ENCODE data around the gene LCP1. TPM values are rescaled to one million over a fixed set of nuclear protein-coding genes. Genes with fewer than 3 reads are reported as not detected.

The LCP1 gene
- total RNA-seq, 1 experiment from 2014 or later, result 9.1 TPM

GRCh38 chr13:46113596-46113995, 68.4 kb downstream of the LCP1 start:
- BruUV-seq (replicated peaks), result no TSS peak
- CTCF ChIA-PET, result no interaction called here
- DNase-seq (ENCODE audit: low spot score), result peak; percentile 74
- Histone ChIP-seq H3K36me3 (ENCODE audit: insufficient read depth, low read length, poor library complexity, severe bottlenecking) (peaks cover 5% of the 10 kb centered on the region), H3K4me3 (ENCODE audit: low read depth, low read length, poor library complexity, severe bottlenecking) (no peak overlapping the region), H3K4me1 (ENCODE audit: insufficient read depth, low read length, poor library complexity, severe bottlenecking) (peaks cover 78% of the 10 kb centered on the region), H3K27me3 (replicated peaks; ENCODE audit: insufficient read depth, low read depth, low read length, poor library complexity) (no peaks in the 10 kb centered on the region), H3K9me3 (ENCODE audit: low read depth, low read length, poor library complexity, severe bottlenecking) (no peaks in the 10 kb centered on the region), H3K27ac (ENCODE audit: low read depth, low read length, poor library complexity, severe bottlenecking) (peak overlapping the region; percentile 99)
- POLR2A ChIA-PET (ENCODE audit: low non-redundant PET), result no interaction called here
- intact Hi-C loops (cut with micrococcal nuclease; ENCODE audit: unreplicated experiment), result no loop called here
- TF ChIP-seq CTCF (conservative IDR thresholded peaks at IDR 0.05; ENCODE audit: low read depth, low read length) (no peak), EZH2 (IDR thresholded peaks at IDR 0.05; ENCODE audit: borderline replicate concordance, low read depth, low read length, poor library complexity, severe bottlenecking) (no peak)

GRCh38 chr13:46111151-46111550, 70.8 kb downstream of the LCP1 start:
- Histone ChIP-seq H3K4me3 (ENCODE audit: low read depth, low read length, poor library complexity, severe bottlenecking) (no peak overlapping the region), H3K27me3 (replicated peaks; ENCODE audit: insufficient read depth, low read depth, low read length, poor library complexity) (no peaks in the 10 kb centered on the region), H3K36me3 (ENCODE audit: insufficient read depth, low read length, poor library complexity, severe bottlenecking) (peaks cover 5% of the 10 kb centered on the region), H3K27ac (ENCODE audit: low read depth, low read length, poor library complexity, severe bottlenecking) (peak overlapping the region; percentile 99), H3K9me3 (ENCODE audit: low read depth, low read length, poor library complexity, severe bottlenecking) (no peaks in the 10 kb centered on the region), H3K4me1 (ENCODE audit: insufficient read depth, low read length, poor library complexity, severe bottlenecking) (peaks cover 85% of the 10 kb centered on the region)
- intact Hi-C loops (cut with micrococcal nuclease; ENCODE audit: unreplicated experiment), result no loop called here
- TF ChIP-seq CTCF (conservative IDR thresholded peaks at IDR 0.05; ENCODE audit: low read depth, low read length), result no peak
- TF ChIP-seq EZH2 (IDR thresholded peaks at IDR 0.05; ENCODE audit: borderline replicate concordance, low read depth, low read length, poor library complexity, severe bottlenecking), result no peak
- BruUV-seq (replicated peaks), result no TSS peak
- CTCF ChIA-PET, result no interaction called here
- POLR2A ChIA-PET (ENCODE audit: low non-redundant PET), result no interaction called here
- DNase-seq (ENCODE audit: low spot score), result no peak

GRCh38 chr13:46109451-46109850, 72.5 kb downstream of the LCP1 start:
- Histone ChIP-seq H3K27ac (ENCODE audit: low read depth, low read length, poor library complexity, severe bottlenecking) (peak overlapping the region; percentile 86), H3K4me3 (ENCODE audit: low read depth, low read length, poor library complexity, severe bottlenecking) (no peak overlapping the region), H3K9me3 (ENCODE audit: low read depth, low read length, poor library complexity, severe bottlenecking) (no peaks in the 10 kb centered on the region), H3K27me3 (replicated peaks; ENCODE audit: insufficient read depth, low read depth, low read length, poor library complexity) (no peaks in the 10 kb centered on the region), H3K36me3 (ENCODE audit: insufficient read depth, low read length, poor library complexity, severe bottlenecking) (peaks cover 5% of the 10 kb centered on the region), H3K4me1 (ENCODE audit: insufficient read depth, low read length, poor library complexity, severe bottlenecking) (peaks cover 68% of the 10 kb centered on the region)
- TF ChIP-seq CTCF (conservative IDR thresholded peaks at IDR 0.05; ENCODE audit: low read depth, low read length) (no peak), EZH2 (IDR thresholded peaks at IDR 0.05; ENCODE audit: borderline replicate concordance, low read depth, low read length, poor library complexity, severe bottlenecking) (no peak)
- POLR2A ChIA-PET (ENCODE audit: low non-redundant PET), result no interaction called here
- DNase-seq (ENCODE audit: low spot score), result no peak
- intact Hi-C loops (cut with micrococcal nuclease; ENCODE audit: unreplicated experiment), result no loop called here
- CTCF ChIA-PET, result no interaction called here
- no TSS peak for BruUV-seq (replicated peaks)

All from A673 (cell line).